Kidney epithelial cell (primary cell): ENCODE measurements around the gene CRISP2. TPM values are rescaled to one million over a fixed set of nuclear protein-coding genes. Genes with fewer than 3 reads are reported as not detected.

ENCODE experiments used
- DNase-seq: peaks from one replicate; pipeline ENCODE4 v3.0.0-alpha.2; 2010; ENCODE audit warnings: low read depth
- H3K27me3 ChIP-seq: 2 replicates; pipeline ENCODE4 v1.6.0; 2011; ENCODE audit warnings: low read length; ENCODE audit not compliant: control insufficient read depth, insufficient read depth
- H3K36me3 ChIP-seq: 2 replicates; pipeline ENCODE4 v1.5.1; 2011; ENCODE audit warnings: low read length; ENCODE audit not compliant: control insufficient read depth, insufficient read depth
- H3K4me3 ChIP-seq: 2 replicates; pipeline ENCODE4 v1.5.1; 2011; ENCODE audit warnings: low read depth, mild to moderate bottlenecking, control low read depth, low read length
- CTCF ChIP-seq: IDR thresholded peaks from 2 replicates; pipeline ENCODE4 v1.5.1; 2011; ENCODE audit warnings: mild to moderate bottlenecking, moderate library complexity, low read length, control low read depth, inconsistent platforms; ENCODE audit not compliant: insufficient read depth, poor library complexity, severe bottlenecking
- total RNA-seq: library from RNA; depleted of rRNA; stranded (reverse); fragments of >200 nt; gene quantifications from 2 replicates; pipeline ENCODE4 v1.2.3, GENCODE V29; 2015

Gene CRISP2
- total RNA-seq, 1 donor from 2014 or later: not detected

- no peak overlapping the region for H3K4me3 ChIP-seq
- no peak for DNase-seq
- H3K36me3 ChIP-seq: no peaks in the 10 kb centered on the region
- H3K27me3 ChIP-seq: no peaks in the 10 kb centered on the region
- TF ChIP-seq CTCF: no peak
Observed at GRCh38 chr6:49645139-49645538, 68.2 kb downstream of the CRISP2 start.

Other genes starting within 250 kb of the CRISP2 start
- not detected in 2 replicates for gene GLYATL3, start 213.6 kb downstream of the CRISP2 start, total RNA-seq
- gene C6orf141, start 162.9 kb downstream of the CRISP2 start, total RNA-seq: 3.7 and 6.5 TPM in 2 replicates
- gene RHAG, start 76.7 kb downstream of the CRISP2 start, total RNA-seq: not detected in 2 replicates
- not detected in 2 replicates for gene CRISP3, start 30.8 kb upstream of the CRISP2 start, total RNA-seq
- not detected in 2 replicates for gene PGK2, start 73.7 kb upstream of the CRISP2 start, total RNA-seq
- gene CRISP1, start 153.0 kb upstream of the CRISP2 start, total RNA-seq: not detected in 2 replicates